ENCODE measurements around the gene IL26. TPM values are rescaled to one million over a fixed set of nuclear protein-coding genes. Genes with fewer than 3 reads are reported as not detected.
"Not testable (repeated sequence)": the region's sequence is repeated elsewhere in the genome, so short reads cannot be mapped to it uniquely, and the experiment has no call there.

The IL26 gene
- total and polyA plus RNA-seq, 7 donors, result 0.22 to 0.36 TPM; not detected in 5

GRCh38 chr12:68222326-68222725 is 3.3 kb downstream of the IL26 start:
- Histone ChIP-seq H3K9me3 (no peaks in the 10 kb centered on the region), H3K27ac (no peak overlapping the region), H3K27me3 (no peaks in the 10 kb centered on the region), H3K36me3 (no peaks in the 10 kb centered on the region), H3K4me1 (peaks cover 0 to 43% (median 19%) of the 10 kb centered on the region in 4 donors), H3K4me3 (no peak overlapping the region)
- TF ChIP-seq POLR2AphosphoS5 (IDR thresholded peaks at IDR 0.05) (no peak), EP300 (IDR thresholded peaks at IDR 0.05) (no peak), POLR2A (IDR thresholded peaks at IDR 0.05) (no peak)
- TF ChIP-seq, protein P1, sequence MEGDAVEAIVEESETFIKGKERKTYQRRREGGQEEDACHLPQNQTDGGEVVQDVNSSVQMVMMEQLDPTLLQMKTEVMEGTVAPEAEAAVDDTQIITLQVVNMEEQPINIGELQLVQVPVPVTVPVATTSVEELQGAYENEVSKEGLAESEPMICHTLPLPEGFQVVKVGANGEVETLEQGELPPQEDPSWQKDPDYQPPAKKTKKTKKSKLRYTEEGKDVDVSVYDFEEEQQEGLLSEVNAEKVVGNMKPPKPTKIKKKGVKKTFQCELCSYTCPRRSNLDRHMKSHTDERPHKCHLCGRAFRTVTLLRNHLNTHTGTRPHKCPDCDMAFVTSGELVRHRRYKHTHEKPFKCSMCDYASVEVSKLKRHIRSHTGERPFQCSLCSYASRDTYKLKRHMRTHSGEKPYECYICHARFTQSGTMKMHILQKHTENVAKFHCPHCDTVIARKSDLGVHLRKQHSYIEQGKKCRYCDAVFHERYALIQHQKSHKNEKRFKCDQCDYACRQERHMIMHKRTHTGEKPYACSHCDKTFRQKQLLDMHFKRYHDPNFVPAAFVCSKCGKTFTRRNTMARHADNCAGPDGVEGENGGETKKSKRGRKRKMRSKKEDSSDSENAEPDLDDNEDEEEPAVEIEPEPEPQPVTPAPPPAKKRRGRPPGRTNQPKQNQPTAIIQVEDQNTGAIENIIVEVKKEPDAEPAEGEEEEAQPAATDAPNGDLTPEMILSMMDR (IDR thresholded peaks at IDR 0.05), result no peak
- 53 to 65% methylated on average over 6 of the region's 6 CpGs for WGBS, 2 donors
- intact Hi-C loops (cut with DNase I), result loop anchor here (5.0 kb wide), 1 partner anchor 465 kb away; the partner anchor contains the start of gene NUP107
- DNase-seq, result no peak

- H3K4me1 ChIP-seq, result peaks cover 0 to 38% (median 17%) of the 10 kb centered on the region in 4 donors
- no peak overlapping the region for H3K4me3 ChIP-seq
- no peak overlapping the region for H3K27ac ChIP-seq
- TF ChIP-seq, protein P1 (IDR thresholded peaks at IDR 0.05), result no peak
- TF ChIP-seq POLR2AphosphoS5 (IDR thresholded peaks at IDR 0.05) (no peak), EP300 (IDR thresholded peaks at IDR 0.05) (no peak), POLR2A (IDR thresholded peaks at IDR 0.05) (no peak)
- H3K9me3 ChIP-seq, result no peaks in the 10 kb centered on the region
- 72 to 86% methylated on average over 1 of the region's 1 CpG for WGBS, 2 donors
- H3K36me3 ChIP-seq, result no peaks in the 10 kb centered on the region
- no peak for DNase-seq
- peaks cover 0 to 4% (median 0%) of the 10 kb centered on the region in 3 donors for H3K27me3 ChIP-seq
- intact Hi-C loops (cut with DNase I), result loop anchor here (5.0 kb wide), 1 partner anchor 466 kb away; the partner anchor contains the start of gene NUP107
These were observed 4.1 kb downstream of the IL26 start for GRCh38 chr12:68221497-68221896.

DNA sequence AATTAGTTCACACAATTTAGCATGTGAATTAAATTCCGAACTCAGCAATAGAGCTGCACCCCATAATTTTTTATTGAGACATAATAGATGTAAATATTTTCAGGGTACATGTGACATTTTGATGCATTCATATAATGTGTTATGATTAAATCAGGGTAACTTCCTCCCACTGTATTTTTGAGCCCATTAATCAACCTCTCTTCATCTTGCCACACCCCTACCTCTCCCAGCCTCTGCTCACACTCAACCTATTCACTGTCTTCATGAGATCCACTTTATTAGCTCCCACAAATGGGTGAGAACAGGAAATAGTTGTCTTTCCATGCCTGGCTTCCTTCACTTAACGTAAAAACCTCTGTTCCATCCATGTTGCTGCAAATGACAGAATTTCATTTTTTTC is 14.7 kb downstream of the IL26 start:
- H3K4me3 ChIP-seq, result no peak overlapping the region
- 83 to 88% methylated on average over 2 of the region's 2 CpGs for WGBS, 2 donors
- TF ChIP-seq EP300 (IDR thresholded peaks at IDR 0.05) (no peak), POLR2AphosphoS5 (IDR thresholded peaks at IDR 0.05) (no peak), POLR2A (IDR thresholded peaks at IDR 0.05) (no peak)
- TF ChIP-seq, protein P1 (IDR thresholded peaks at IDR 0.05), result no peak
- DNase-seq, result no peak
- H3K36me3 ChIP-seq, result no peaks in the 10 kb centered on the region
- H3K27ac ChIP-seq, result no peak overlapping the region
- intact Hi-C loops (cut with DNase I), result no loop called here
- no peaks in the 10 kb centered on the region for H3K4me1 ChIP-seq
- no peaks in the 10 kb centered on the region for H3K9me3 ChIP-seq
- peaks cover 0 to 3% (median 0%) of the 10 kb centered on the region in 3 donors for H3K27me3 ChIP-seq

GRCh38 chr12:68209048-68209728 is 16.4 kb downstream of the IL26 start:
- H3K4me1 ChIP-seq; H3K4me3 ChIP-seq; H3K27me3 ChIP-seq; H3K36me3 ChIP-seq; H3K9me3 ChIP-seq; H3K27ac ChIP-seq; intact Hi-C loops (cut with DNase I); DNase-seq: not testable (repeated sequence)
- 72 to 75% methylated on average over 12 of the region's 12 CpGs for WGBS, 2 donors

- no peak for DNase-seq
- Histone ChIP-seq H3K9me3 (no peaks in the 10 kb centered on the region), H3K4me1 (no peaks in the 10 kb centered on the region), H3K36me3 (no peaks in the 10 kb centered on the region), H3K27ac (no peak overlapping the region), H3K27me3 (no peaks in the 10 kb centered on the region), H3K4me3 (no peak overlapping the region)
- TF ChIP-seq POLR2AphosphoS5 (IDR thresholded peaks at IDR 0.05) (no peak), POLR2A (IDR thresholded peaks at IDR 0.05) (no peak)
- intact Hi-C loops (cut with DNase I), result no loop called here
These were observed 18.3 kb downstream of the IL26 start for GRCh38 chr12:68207276-68207675.

GRCh38 chr12:68206446-68206845 is 19.2 kb downstream of the IL26 start:
- DNase-seq, result no peak
- WGBS, 2 donors, result 7 to 20% methylated on average over 1 of the region's 1 CpG

More at GRCh38 chr12:68206446-68206845, 19.2 kb downstream of the IL26 start:
- no peaks in the 10 kb centered on the region for H3K9me3 ChIP-seq
- no peak for TF ChIP-seq EP300 (IDR thresholded peaks at IDR 0.05)
- no peak for TF ChIP-seq POLR2A (IDR thresholded peaks at IDR 0.05)
- no peak for TF ChIP-seq POLR2AphosphoS5 (IDR thresholded peaks at IDR 0.05)
- TF ChIP-seq, protein P1 (IDR thresholded peaks at IDR 0.05), result no peak
- H3K27me3 ChIP-seq, result no peaks in the 10 kb centered on the region
- no peaks in the 10 kb centered on the region for H3K4me1 ChIP-seq
- H3K36me3 ChIP-seq, result no peaks in the 10 kb centered on the region
- H3K4me3 ChIP-seq, result no peak overlapping the region
- H3K27ac ChIP-seq, result no peak overlapping the region
- intact Hi-C loops (cut with DNase I), result no loop called here

Data from sigmoid colon (tissue), 7 donors.